Measurements from ENCODE around the gene CST1.
"Not testable (repeated sequence)": the region's sequence is repeated elsewhere in the genome, so short reads cannot be mapped to it uniquely, and the experiment has no call there.

DNA sequence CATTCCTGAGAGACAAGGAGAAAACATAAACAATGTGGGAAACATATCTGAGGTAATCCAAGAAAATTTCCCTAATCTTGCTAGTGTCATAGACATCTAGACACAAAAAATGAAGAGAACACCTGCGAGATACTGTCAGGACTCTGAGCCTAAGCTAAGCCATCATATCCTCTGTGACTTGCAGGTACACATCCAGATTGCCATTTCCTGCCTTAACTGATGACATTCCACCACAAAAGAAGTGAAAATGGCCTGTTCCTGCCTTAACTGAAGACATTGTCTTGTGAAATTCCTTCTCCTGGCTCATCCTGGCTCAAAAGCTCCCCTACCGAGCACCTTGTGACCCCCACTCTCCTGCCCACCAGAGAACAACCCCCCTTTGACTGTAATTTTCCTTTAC lies 13.9 kb upstream of the CST1 start:
- TF ChIP-seq, protein P1, sequence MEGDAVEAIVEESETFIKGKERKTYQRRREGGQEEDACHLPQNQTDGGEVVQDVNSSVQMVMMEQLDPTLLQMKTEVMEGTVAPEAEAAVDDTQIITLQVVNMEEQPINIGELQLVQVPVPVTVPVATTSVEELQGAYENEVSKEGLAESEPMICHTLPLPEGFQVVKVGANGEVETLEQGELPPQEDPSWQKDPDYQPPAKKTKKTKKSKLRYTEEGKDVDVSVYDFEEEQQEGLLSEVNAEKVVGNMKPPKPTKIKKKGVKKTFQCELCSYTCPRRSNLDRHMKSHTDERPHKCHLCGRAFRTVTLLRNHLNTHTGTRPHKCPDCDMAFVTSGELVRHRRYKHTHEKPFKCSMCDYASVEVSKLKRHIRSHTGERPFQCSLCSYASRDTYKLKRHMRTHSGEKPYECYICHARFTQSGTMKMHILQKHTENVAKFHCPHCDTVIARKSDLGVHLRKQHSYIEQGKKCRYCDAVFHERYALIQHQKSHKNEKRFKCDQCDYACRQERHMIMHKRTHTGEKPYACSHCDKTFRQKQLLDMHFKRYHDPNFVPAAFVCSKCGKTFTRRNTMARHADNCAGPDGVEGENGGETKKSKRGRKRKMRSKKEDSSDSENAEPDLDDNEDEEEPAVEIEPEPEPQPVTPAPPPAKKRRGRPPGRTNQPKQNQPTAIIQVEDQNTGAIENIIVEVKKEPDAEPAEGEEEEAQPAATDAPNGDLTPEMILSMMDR (IDR thresholded peaks at IDR 0.05; ENCODE audit: insufficient read depth, low read length, poor library complexity, severe bottlenecking): not testable (repeated sequence)
- not testable (repeated sequence) for TF ChIP-seq EZH2phosphoT487 (conservative IDR thresholded peaks at IDR 0.05; ENCODE audit: low read length)
